IMR-90 (cell line): ENCODE data around the gene PRTG. TPM values are rescaled to one million over a fixed set of nuclear protein-coding genes. Genes with fewer than 3 reads are reported as not detected.
A peak's percentile ranks its signal among the peaks of the same experiment; 100 is the strongest.

Source experiments
- ATAC-seq: fragments of 200-7000 bp; cut with Tn5 transposase; 2 replicates; pipeline ENCODE4 v1.9.1; 2020; ENCODE audit warnings: low read depth, mild to moderate bottlenecking, moderate library complexity
- BruUV-seq: library from RNA; stranded (reverse); fragments of 400-500 nt; replicated peaks from 2 replicates; lab custom pipeline; 2021; lab: Mats Ljungman, UMichigan
- CTCF ChIA-PET: fragments of 300-600 bp; formaldehyde crosslinking; extraction: SDS; loops from one replicate; lab custom pipeline; 2021; ENCODE audit warnings: antibody characterized with exemption; lab: Yijun Ruan, JAX
- POLR2A ChIA-PET: fragments of 300-600 bp; sonication (Branson Sonifier 250); formaldehyde crosslinking; loops from one replicate; lab custom pipeline; 2022; ENCODE audit warnings: antibody characterized with exemption; ENCODE audit not compliant: unreplicated experiment; lab: Charles Lee
- DNase-seq: peaks from one replicate; pipeline ENCODE4 v3.0.0; 2013
- H2AFZ ChIP-seq: replicated peaks from 2 replicates; pipeline ENCODE3; 2013; ENCODE audit warnings: low read length, mild to moderate bottlenecking; ENCODE audit not compliant: poor library complexity
- H2AK5ac ChIP-seq: 2 replicates; pipeline ENCODE4 v1.6.1; 2013; ENCODE audit warnings: low read depth, low read length, inconsistent platforms
- H2AK9ac ChIP-seq: replicated peaks from 2 replicates; pipeline ENCODE3; 2013; ENCODE audit warnings: mild to moderate bottlenecking, low read depth, low read length, moderate library complexity; ENCODE audit not compliant: poor library complexity
- H2BK120ac ChIP-seq: 2 replicates; pipeline ENCODE4 v1.6.1; 2013; ENCODE audit warnings: low read depth, low read length, inconsistent platforms
- H2BK15ac ChIP-seq: 3 replicates; pipeline ENCODE4 v1.6.1; 2013; ENCODE audit warnings: low read depth, low read length, inconsistent platforms
- H2BK20ac ChIP-seq: 2 replicates; pipeline ENCODE4 v1.6.1; 2013; ENCODE audit warnings: low read depth, mild to moderate bottlenecking, inconsistent platforms, low read length, moderate library complexity
- H2BK5ac ChIP-seq: 2 replicates; pipeline ENCODE4 v1.6.1; 2013; ENCODE audit warnings: mild to moderate bottlenecking, low read depth, low read length, inconsistent platforms; ENCODE audit not compliant: poor library complexity, severe bottlenecking
- H3K14ac ChIP-seq: replicated peaks from 2 replicates; pipeline ENCODE4 v1.6.1; 2013; ENCODE audit warnings: low read depth, low read length, inconsistent platforms
- H3K18ac ChIP-seq: 2 replicates; pipeline ENCODE4 v1.6.1; 2013; ENCODE audit warnings: low read depth, low read length, control low read depth
- H3K23ac ChIP-seq: 2 replicates; pipeline ENCODE4 v1.6.1; 2013; ENCODE audit warnings: low read depth, low read length, inconsistent platforms
- H3K27ac ChIP-seq: 2 replicates; pipeline ENCODE4 v1.5.1; 2013; ENCODE audit warnings: mild to moderate bottlenecking, control low read depth, low read length; ENCODE audit not compliant: insufficient read depth
- H3K27me3 ChIP-seq: 2 replicates; pipeline ENCODE4 v1.6.1; 2013; ENCODE audit warnings: low read length; ENCODE audit not compliant: control insufficient read depth, insufficient read depth
- H3K36me3 ChIP-seq: 2 replicates; pipeline ENCODE4 v1.6.1; 2013; ENCODE audit warnings: low read length, mixed read lengths; ENCODE audit not compliant: control insufficient read depth, insufficient read depth
- H3K4ac ChIP-seq: 2 replicates; pipeline ENCODE4 v1.6.1; 2013; ENCODE audit warnings: low read depth, low read length, inconsistent platforms
- H3K4me1 ChIP-seq: 2 replicates; pipeline ENCODE4 v1.6.1; 2013; ENCODE audit warnings: low read length, mixed read lengths; ENCODE audit not compliant: control insufficient read depth, insufficient read depth
- H3K4me2 ChIP-seq: 2 replicates; pipeline ENCODE4 v1.6.1; 2013; ENCODE audit warnings: low read depth, mild to moderate bottlenecking, control low read depth, low read length, moderate library complexity
- H3K4me3 ChIP-seq: 2 replicates; pipeline ENCODE4 v1.5.1; 2013; ENCODE audit warnings: low read depth, mild to moderate bottlenecking, control low read depth, low read length, moderate library complexity; ENCODE audit not compliant: insufficient read depth
- H3K56ac ChIP-seq: 2 replicates; pipeline ENCODE4 v1.6.1; 2013; ENCODE audit warnings: low read length, inconsistent platforms; ENCODE audit not compliant: insufficient read depth; ENCODE audit errors: extremely low read depth
- H3K79me1 ChIP-seq, 2 experiments: 2 replicates each; pipeline ENCODE4 v1.6.1; 2013; ENCODE audit warnings: low read length in 2 of 2, inconsistent platforms in 1 of 2, low read depth in 1 of 2
- H3K9ac ChIP-seq: 2 replicates; pipeline ENCODE4 v1.6.1; 2013; ENCODE audit warnings: low read depth, low read length, control low read depth
- H3K9me1 ChIP-seq: 2 replicates; pipeline ENCODE4 v1.6.1; 2013; ENCODE audit warnings: low read length, inconsistent platforms; ENCODE audit not compliant: insufficient read depth
- H3K9me3 ChIP-seq: 2 replicates; pipeline ENCODE4 v1.6.1; 2013; ENCODE audit warnings: low read length; ENCODE audit not compliant: control insufficient read depth, insufficient read depth
- H4K20me1 ChIP-seq: 2 replicates; pipeline ENCODE4 v1.6.1; 2013; ENCODE audit warnings: low read length, inconsistent platforms; ENCODE audit not compliant: insufficient read depth
- H4K5ac ChIP-seq: 2 replicates; pipeline ENCODE4 v1.6.1; 2013; ENCODE audit warnings: mild to moderate bottlenecking, low read depth, low read length, control low read depth
- H4K8ac ChIP-seq, 2 experiments: 2 replicates each; pipeline ENCODE4 v1.6.1; 2013; ENCODE audit warnings: low read depth in 2 of 2, low read length in 2 of 2, control low read depth in 1 of 2, inconsistent platforms in 1 of 2
- H4K91ac ChIP-seq: 2 replicates; pipeline ENCODE4 v1.6.1; 2013; ENCODE audit warnings: low read depth, low read length, inconsistent platforms; ENCODE audit not compliant: insufficient read depth
- BHLHE40 ChIP-seq: fragments of 150-350 bp; IDR thresholded peaks from 2 replicates; pipeline ENCODE4 v1.6.1; 2016; ENCODE audit warnings: mild to moderate bottlenecking, low read depth, low read length
- CEBPB ChIP-seq: IDR thresholded peaks from 2 replicates; pipeline ENCODE4 v1.6.1; 2012; ENCODE audit warnings: low read depth, low read length, improper control_type of control experiment
- CHD1 ChIP-seq: IDR thresholded peaks from 2 replicates; pipeline ENCODE4 v1.6.1; 2012; ENCODE audit warnings: low read depth, low read length, improper control_type of control experiment
- ELK1 ChIP-seq: fragments of 150-350 bp; IDR thresholded peaks from 2 replicates; pipeline ENCODE4 v1.6.1; 2016; ENCODE audit warnings: low read depth, mild to moderate bottlenecking, low read length, moderate library complexity, borderline replicate concordance
- FOS ChIP-seq: fragments of 150-350 bp; IDR thresholded peaks from 2 replicates; pipeline ENCODE4 v1.6.1; 2016; ENCODE audit warnings: low read depth, low read length
- MAFK ChIP-seq: IDR thresholded peaks from 2 replicates; pipeline ENCODE4 v1.6.1; 2012; ENCODE audit warnings: low read depth, low read length, improper control_type of control experiment
- MAZ ChIP-seq: IDR thresholded peaks from 2 replicates; pipeline ENCODE4 v1.6.1; 2012; ENCODE audit warnings: low read depth, mild to moderate bottlenecking, low read length, improper control_type of control experiment, moderate library complexity, borderline replicate concordance
- MXI1 ChIP-seq: IDR thresholded peaks from 2 replicates; pipeline ENCODE4 v1.6.1; 2012; ENCODE audit warnings: low read depth, mild to moderate bottlenecking, low read length, moderate library complexity, borderline replicate concordance
- NFE2L2 ChIP-seq: fragments of 150-350 bp; IDR thresholded peaks from 2 replicates; pipeline ENCODE4 v1.6.1; 2016; ENCODE audit warnings: low read depth, mild to moderate bottlenecking, low read length
- POLR2A ChIP-seq: IDR thresholded peaks from 2 replicates; pipeline ENCODE4 v1.6.1; 2012; ENCODE audit warnings: mild to moderate bottlenecking, low read depth, low read length
- RAD21 ChIP-seq: IDR thresholded peaks from 2 replicates; pipeline ENCODE4 v1.6.1; 2012; ENCODE audit warnings: low read length, improper control_type of control experiment
- RCOR1 ChIP-seq: IDR thresholded peaks from 2 replicates; pipeline ENCODE4 v1.6.1; 2012; ENCODE audit warnings: mild to moderate bottlenecking, low read length, improper control_type of control experiment; ENCODE audit not compliant: insufficient replicate concordance
- RFX5 ChIP-seq: IDR thresholded peaks from 2 replicates; pipeline ENCODE4 v1.8.0; 2012; ENCODE audit warnings: low read depth, mild to moderate bottlenecking, low read length, moderate library complexity
- SMC3 ChIP-seq: fragments of 150-350 bp; IDR thresholded peaks from 2 replicates; pipeline ENCODE4 v1.6.1; 2016; ENCODE audit warnings: low read depth, mild to moderate bottlenecking, antibody characterized with exemption, low read length, moderate library complexity
- USF2 ChIP-seq: fragments of 150-350 bp; IDR thresholded peaks from 2 replicates; pipeline ENCODE4 v1.6.1; 2017; ENCODE audit warnings: mild to moderate bottlenecking, antibody characterized with exemption, low read length, low read depth
- WGBS, 2 experiments: methylation state at CpG; one replicate each; pipeline versions ENCODE4 v1.1.5 to v1.1.7; 2013; ENCODE audit warnings: missing lambda C conversion rate in 2 of 2; ENCODE audit not compliant: insufficient read length in 1 of 2; ENCODE audit errors: extremely low coverage in 2 of 2; 5-methylcytosine and 5-hydroxymethylcytosine counted together
- dilution Hi-C: fragments of 300-500 bp; cut with HindIII; formaldehyde crosslinking; loops from one replicate; pipeline ENCODE4 v1.14.3; 2018; ENCODE audit warnings: low sequenced_read_pairs; ENCODE audit not compliant: unreplicated experiment
- in situ Hi-C: fragments of 300-500 bp; cut with MboI; formaldehyde crosslinking; loops from 3 replicates; pipeline ENCODE4 v1.14.3; 2019; ENCODE audit warnings: low sequenced_read_pairs, inconsistent platforms, mixed read lengths
- intact Hi-C: fragments of 100-400 bp; cut with micrococcal nuclease; formaldehyde crosslinking; loops from 2 replicates; pipeline ENCODE4 v1.10.0; 2022
- polyA plus RNA-seq, 3 experiments: library from polyadenylated mRNA; depleted of rRNA; stranded (reverse); fragments of >200 nt; gene quantifications; 2 replicates each; pipeline ENCODE4 v1.2.3, GENCODE V29; 2012; ENCODE audit warnings: low replicate concordance in 1 of 3
- total RNA-seq: library from RNA; depleted of rRNA; stranded (reverse); fragments of >200 nt; gene quantifications from 2 replicates; pipeline ENCODE4 v1.2.3, GENCODE V29; 2012
- TF ChIP-seq, protein P1 (sequence below): conservative IDR thresholded peaks from 2 replicates; pipeline ENCODE4 v1.5.1; 2012; ENCODE audit warnings: mild to moderate bottlenecking, low read depth, low read length, improper control_type of control experiment

PRTG gene
- total and polyA plus RNA-seq, 2 of the 4 experiments (the other 2 are of a cell fraction): 0.99 to 1.4 TPM

DNA sequence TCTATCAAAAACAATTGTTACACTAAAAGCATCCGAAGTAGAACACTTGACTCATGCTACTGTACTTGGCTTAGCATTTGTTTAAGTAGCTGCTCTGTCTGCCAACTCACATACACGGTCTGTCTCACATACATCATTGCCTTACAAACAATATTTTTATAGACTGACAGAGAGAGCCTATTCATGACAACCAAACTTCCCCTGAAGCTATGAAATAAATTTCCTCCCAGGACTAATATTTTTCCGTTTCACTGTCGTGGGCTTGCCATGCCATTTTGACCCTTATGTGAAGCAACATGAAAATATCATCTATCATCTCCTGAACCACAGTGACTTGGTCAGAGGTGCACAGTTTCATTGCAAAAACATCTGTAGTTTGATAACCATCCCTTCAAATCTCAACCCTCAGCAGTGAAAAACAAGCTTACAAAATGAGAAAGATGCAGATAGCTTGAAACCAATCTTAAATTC, 88.4 kb downstream of the PRTG start:
- Histone ChIP-seq H2AK9ac (no peak overlapping the region), H3K27me3 (no peaks in the 10 kb centered on the region), H3K23ac (no peak overlapping the region), H2BK15ac (no peak overlapping the region), H3K9ac (no peak overlapping the region), H3K14ac (no peak overlapping the region), H3K18ac (no peak overlapping the region), H4K91ac (no peak overlapping the region), H4K8ac (no peak overlapping the region), H3K4me3 (no peak overlapping the region), H3K36me3 (no peaks in the 10 kb centered on the region), H3K56ac (no peak overlapping the region), H2BK5ac (no peak overlapping the region), H2BK120ac (no peak overlapping the region), H3K4me1 (no peaks in the 10 kb centered on the region), H2BK20ac (no peak overlapping the region), H2AFZ (no peak overlapping the region), H4K20me1 (no peaks in the 10 kb centered on the region), H4K5ac (no peak overlapping the region), H3K9me1 (no peaks in the 10 kb centered on the region), H3K9me3 (no peaks in the 10 kb centered on the region), H3K79me1 (no peaks in the 10 kb centered on the region), H3K27ac (no peak overlapping the region), H2AK5ac (no peak overlapping the region), H3K4ac (no peak overlapping the region), H3K4me2 (no peak overlapping the region)
- POLR2A ChIA-PET: no interaction called here
- TF ChIP-seq SMC3: no peak
- TF ChIP-seq CEBPB: no peak
- no peak for TF ChIP-seq MAFK
- TF ChIP-seq, protein P1, sequence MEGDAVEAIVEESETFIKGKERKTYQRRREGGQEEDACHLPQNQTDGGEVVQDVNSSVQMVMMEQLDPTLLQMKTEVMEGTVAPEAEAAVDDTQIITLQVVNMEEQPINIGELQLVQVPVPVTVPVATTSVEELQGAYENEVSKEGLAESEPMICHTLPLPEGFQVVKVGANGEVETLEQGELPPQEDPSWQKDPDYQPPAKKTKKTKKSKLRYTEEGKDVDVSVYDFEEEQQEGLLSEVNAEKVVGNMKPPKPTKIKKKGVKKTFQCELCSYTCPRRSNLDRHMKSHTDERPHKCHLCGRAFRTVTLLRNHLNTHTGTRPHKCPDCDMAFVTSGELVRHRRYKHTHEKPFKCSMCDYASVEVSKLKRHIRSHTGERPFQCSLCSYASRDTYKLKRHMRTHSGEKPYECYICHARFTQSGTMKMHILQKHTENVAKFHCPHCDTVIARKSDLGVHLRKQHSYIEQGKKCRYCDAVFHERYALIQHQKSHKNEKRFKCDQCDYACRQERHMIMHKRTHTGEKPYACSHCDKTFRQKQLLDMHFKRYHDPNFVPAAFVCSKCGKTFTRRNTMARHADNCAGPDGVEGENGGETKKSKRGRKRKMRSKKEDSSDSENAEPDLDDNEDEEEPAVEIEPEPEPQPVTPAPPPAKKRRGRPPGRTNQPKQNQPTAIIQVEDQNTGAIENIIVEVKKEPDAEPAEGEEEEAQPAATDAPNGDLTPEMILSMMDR: no peak
- no peak for TF ChIP-seq MAZ
- TF ChIP-seq CHD1: no peak
- TF ChIP-seq BHLHE40: no peak
- TF ChIP-seq RCOR1: no peak
- no peak for TF ChIP-seq RFX5
- no peak for TF ChIP-seq USF2
- no peak for TF ChIP-seq MXI1
- TF ChIP-seq NFE2L2: no peak
- TF ChIP-seq FOS: no peak
- no peak for TF ChIP-seq POLR2A
- TF ChIP-seq RAD21: no peak
- no peak for TF ChIP-seq ELK1
- dilution Hi-C loops: no loop called here
- 0% methylated on average over 2 of the region's 4 CpGs; no CpG with 5 or more reads in 1 of the 2 experiments for WGBS, 2 experiments
- intact Hi-C loops: no loop called here
- CTCF ChIA-PET: no interaction called here
- DNase-seq (peak; percentile 57), ATAC-seq (no peak)
- in situ Hi-C loops: loop anchor here (10.0 to 25.0 kb wide), 3 partner anchors 133 to 783 kb away; no protein-coding TSS in a partner anchor
- no TSS peak for BruUV-seq
